ENCODE data around the gene PHACTR1. TPM values are rescaled to one million over a fixed set of nuclear protein-coding genes. Genes with fewer than 3 reads are reported as not detected.

Gene PHACTR1
- total and polyA plus RNA-seq, 7 donors, result 0.04 to 3.0 (median 0.85) TPM

- no peak overlapping the region for H3K4me3 ChIP-seq
- intact Hi-C loops (cut with DNase I), result no loop called here
- WGBS, 3 donors, result 82 to 85% (median 83%) methylated on average over 11 of the region's 11 CpGs
These were observed 128.0 kb downstream of the PHACTR1 start for GRCh38 chr6:12844284-12845223.

GRCh38 chr6:12845224-12846004 is 128.8 kb downstream of the PHACTR1 start:
- no peak for DNase-seq
- 64 to 67% (median 66%) methylated on average over 10 of the region's 10 CpGs for WGBS, 3 donors
- no peaks in the 10 kb centered on the region for H3K9me3 ChIP-seq
- ATAC-seq, result no peak
- H3K27me3 ChIP-seq (ENCODE audit: insufficient read depth in 3 of 3, low read length in 2 of 3), result no peaks in the 10 kb centered on the region
- no peaks in the 10 kb centered on the region for H3K4me1 ChIP-seq
- no peak overlapping the region for H3K4me3 ChIP-seq
- H3K36me3 ChIP-seq (ENCODE audit: insufficient read depth in 1 of 2, low read depth in 1 of 2), result no peaks in the 10 kb centered on the region
- TF ChIP-seq CTCF (IDR thresholded peaks at IDR 0.05), result no peak
- H3K27ac ChIP-seq, result no peak overlapping the region
- intact Hi-C loops (cut with DNase I), result no loop called here

More at GRCh38 chr6:12844284-12845223, 128.0 kb downstream of the PHACTR1 start:
- no peaks in the 10 kb centered on the region for H3K27me3 ChIP-seq (ENCODE audit: insufficient read depth in 3 of 3, low read length in 2 of 3)
- no peaks in the 10 kb centered on the region for H3K36me3 ChIP-seq (ENCODE audit: insufficient read depth in 1 of 2, low read depth in 1 of 2)
- DNase-seq, result no peak
- H3K27ac ChIP-seq, result no peak overlapping the region
- peak; percentile 28 for TF ChIP-seq CTCF (IDR thresholded peaks at IDR 0.05)
- no peak for ATAC-seq
- no peaks in the 10 kb centered on the region for H3K9me3 ChIP-seq
- H3K4me1 ChIP-seq, result no peaks in the 10 kb centered on the region

- WGBS, 3 donors, result 55 to 65% (median 59%) methylated on average over 13 of the region's 13 CpGs
- DNase-seq (no peak), ATAC-seq (no peak)
- no peaks in the 10 kb centered on the region for H3K4me1 ChIP-seq
- no peaks in the 10 kb centered on the region for H3K9me3 ChIP-seq
- no peak overlapping the region for H3K27ac ChIP-seq
- H3K36me3 ChIP-seq (ENCODE audit: insufficient read depth in 1 of 2, low read depth in 1 of 2), result no peaks in the 10 kb centered on the region
- no peak overlapping the region for H3K4me3 ChIP-seq
- intact Hi-C loops (cut with DNase I), result no loop called here
- H3K27me3 ChIP-seq (ENCODE audit: insufficient read depth in 3 of 3, low read length in 2 of 3), result peaks cover 0 to 2% (median 0%) of the 10 kb centered on the region in 3 donors
- no peak for TF ChIP-seq CTCF (IDR thresholded peaks at IDR 0.05)
These were observed 132.6 kb downstream of the PHACTR1 start for GRCh38 chr6:12848964-12849808.

- 82 to 89% (median 85%) methylated on average over 1 of the region's 1 CpG for WGBS, 3 donors
- Histone ChIP-seq H3K27me3 (ENCODE audit: insufficient read depth in 3 of 3, low read length in 2 of 3) (peaks cover 0 to 2% (median 0%) of the 10 kb centered on the region in 3 donors), H3K4me1 (no peaks in the 10 kb centered on the region), H3K9me3 (no peaks in the 10 kb centered on the region), H3K36me3 (ENCODE audit: insufficient read depth in 1 of 2, low read depth in 1 of 2) (no peaks in the 10 kb centered on the region), H3K27ac (no peak overlapping the region), H3K4me3 (no peak overlapping the region)
- intact Hi-C loops (cut with DNase I), result no loop called here
- DNase-seq, result no peak
- TF ChIP-seq CTCF (IDR thresholded peaks at IDR 0.05), result no peak
- no peak for ATAC-seq
These were observed 133.2 kb downstream of the PHACTR1 start for GRCh38 chr6:12849809-12850198.
